HG02610 (cell line): ENCODE data around the gene TCAIM.

Experiments
- ATAC-seq: cut with Tn5 transposase; IDR thresholded peaks from one replicate; pipeline ENCODE4 v1.9.1; 2021; ENCODE audit warnings: mild to moderate bottlenecking, moderate library complexity; ENCODE audit not compliant: unreplicated experiment

TCAIM gene

DNA sequence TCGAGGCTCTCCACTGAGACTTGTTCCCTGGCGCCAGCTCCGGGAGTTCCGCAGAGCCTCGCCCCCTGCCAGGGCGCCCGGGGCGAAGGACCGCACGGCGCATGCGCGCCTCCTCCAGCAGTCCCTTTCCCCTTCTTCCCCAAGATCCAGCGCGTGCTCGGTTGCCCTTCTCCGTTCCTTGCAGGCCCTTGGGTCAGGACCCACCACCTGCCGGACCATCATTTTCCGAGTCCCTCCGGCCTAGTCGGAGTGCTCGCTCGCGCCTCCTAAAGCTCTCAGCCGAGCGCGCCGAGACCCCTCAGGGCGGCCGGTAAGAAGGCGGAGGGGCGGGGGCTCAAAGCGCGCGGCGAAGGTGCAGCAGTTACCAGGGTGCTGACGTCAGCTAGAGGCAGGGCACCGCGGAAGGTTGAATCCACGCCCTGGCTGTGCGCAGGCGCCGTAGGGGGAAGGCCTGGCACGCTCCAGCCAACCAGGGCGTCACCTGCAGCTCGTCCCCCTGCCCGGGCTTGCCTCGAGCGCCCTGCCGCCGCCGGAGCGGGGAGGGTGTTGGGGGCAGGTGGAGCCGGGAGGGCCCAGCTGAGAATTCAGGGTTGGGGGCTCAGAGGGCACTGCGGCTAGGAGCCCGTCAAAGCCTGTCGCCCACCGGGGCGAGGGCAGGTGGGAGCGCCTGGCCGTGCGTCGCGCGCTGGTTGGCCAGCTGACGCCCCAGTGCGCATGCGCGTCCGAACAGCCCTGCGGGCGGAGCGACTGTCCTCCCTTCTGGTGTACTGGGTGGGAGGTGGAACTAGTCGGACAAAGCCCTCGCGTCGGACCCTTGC lies at the start of gene TCAIM:
TSS of gene TCAIM (plus strand) at position 757 of the 818 bp plus-strand sequence. CDS start 16,017 bp downstream, outside the sequence.
- ATAC-seq: peak; percentile 92

- no peak for ATAC-seq
Observed at GRCh38 chr3:44289882-44290462, 48.6 kb upstream of the TCAIM start.

DNA sequence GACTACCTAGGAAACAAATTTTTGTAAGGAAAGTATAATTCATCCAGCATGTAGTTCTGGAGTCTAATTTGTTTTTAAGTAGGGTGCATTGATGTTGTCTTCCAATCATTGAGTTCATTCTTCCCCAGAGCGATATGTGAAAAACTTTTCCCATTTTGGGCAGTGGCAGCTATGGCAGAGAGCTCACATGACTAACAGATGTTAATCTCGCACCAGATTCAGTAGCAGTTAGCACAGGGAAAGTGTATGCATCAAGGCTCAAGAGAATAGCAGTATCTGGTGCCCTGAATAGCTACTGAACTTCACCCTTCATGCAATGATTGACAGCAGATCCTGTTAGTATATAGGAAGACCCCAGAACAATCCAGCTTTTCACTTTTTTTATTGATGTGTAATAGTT lies 46.3 kb upstream of the TCAIM start:
- ATAC-seq: no peak

- no peak for ATAC-seq
Observed at GRCh38 chr3:44292947-44293346, 45.6 kb upstream of the TCAIM start.

GRCh38 chr3:44297255-44297654 lies 41.3 kb upstream of the TCAIM start:
- ATAC-seq: no peak

DNA sequence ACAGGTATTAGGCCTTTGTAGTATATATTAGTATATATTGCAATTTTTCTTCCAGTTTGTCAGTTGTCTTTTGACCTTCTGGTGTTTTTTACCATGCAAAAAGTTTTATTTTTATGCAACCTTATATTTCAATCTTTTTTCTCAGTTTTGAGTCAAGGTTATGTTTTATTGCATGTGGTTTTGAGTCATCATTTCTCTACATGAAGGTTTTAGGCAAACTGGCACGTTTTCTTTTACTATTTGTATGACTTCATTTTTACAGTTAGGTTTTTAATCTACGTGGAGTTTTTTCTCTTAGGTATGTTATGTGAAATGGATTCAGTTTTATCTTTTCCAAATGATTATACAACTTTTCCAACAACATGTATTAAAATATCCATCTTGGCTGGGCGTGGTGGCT lies 36.8 kb upstream of the TCAIM start:
- no peak for ATAC-seq

- ATAC-seq: no peak
Observed at GRCh38 chr3:44309500-44309899, 29.1 kb upstream of the TCAIM start.

- ATAC-seq: no peak
Observed at GRCh38 chr3:44318891-44319311, 19.7 kb upstream of the TCAIM start.

- no peak for ATAC-seq
Observed at GRCh38 chr3:44321335-44321734, 17.2 kb upstream of the TCAIM start.

- no peak for ATAC-seq
Observed at GRCh38 chr3:44323341-44323955, 15.1 kb upstream of the TCAIM start.

DNA sequence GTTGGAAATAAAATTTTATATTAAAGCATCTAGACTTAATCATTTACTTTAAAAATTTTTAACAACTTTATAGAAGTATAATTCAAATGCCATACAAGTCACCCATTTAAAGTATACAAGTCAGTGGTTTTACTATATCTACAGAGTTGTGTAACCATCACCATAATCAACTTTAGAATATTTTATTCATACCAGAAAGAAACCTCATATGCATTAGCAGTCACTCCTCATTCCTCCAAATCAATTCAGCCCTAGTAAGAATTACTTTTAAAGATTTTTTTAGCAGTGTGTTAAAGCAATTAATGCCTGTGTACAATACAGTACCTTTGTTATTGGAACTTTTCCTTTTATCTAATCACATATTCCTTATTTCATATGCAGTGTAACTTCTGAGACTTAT lies 14.0 kb upstream of the TCAIM start:
- no peak for ATAC-seq

DNA sequence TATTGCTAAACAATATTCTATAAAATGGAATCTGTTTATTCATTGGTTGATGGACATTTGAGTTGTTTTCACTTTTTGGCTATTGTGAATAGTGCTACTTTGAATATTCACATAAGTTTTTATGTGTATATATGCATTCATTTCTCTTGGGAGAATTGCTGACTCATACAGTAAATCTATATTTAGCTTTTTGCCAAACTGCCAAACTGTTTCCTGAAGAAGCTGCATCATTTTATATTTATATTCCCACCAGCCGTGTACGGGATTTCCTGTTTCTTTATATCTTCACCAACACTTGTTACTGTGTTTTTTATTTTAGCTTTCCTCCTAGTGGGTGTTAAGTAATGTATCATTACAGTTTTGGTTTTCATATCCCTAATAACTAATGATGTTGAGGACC lies 12.5 kb upstream of the TCAIM start:
- no peak for ATAC-seq

DNA sequence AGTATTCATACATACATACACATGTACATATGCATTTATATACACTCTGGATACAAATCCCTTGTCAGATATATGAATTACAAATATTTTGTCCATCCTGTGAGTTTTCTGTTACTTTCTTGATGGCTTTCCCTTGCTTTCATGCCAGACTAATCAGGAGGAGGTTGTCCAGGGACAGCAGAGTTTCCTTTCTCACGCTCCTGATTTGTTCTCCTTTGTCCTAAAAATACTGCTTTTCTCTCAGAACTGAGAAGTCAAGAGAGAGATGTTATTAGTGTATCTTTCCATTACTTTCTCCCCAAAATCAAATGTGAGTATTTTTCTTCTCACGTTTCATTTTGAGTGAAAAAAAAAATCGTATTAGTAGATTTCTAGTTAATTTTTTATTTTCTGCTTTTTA lies 12.1 kb upstream of the TCAIM start:
- no peak for ATAC-seq

DNA sequence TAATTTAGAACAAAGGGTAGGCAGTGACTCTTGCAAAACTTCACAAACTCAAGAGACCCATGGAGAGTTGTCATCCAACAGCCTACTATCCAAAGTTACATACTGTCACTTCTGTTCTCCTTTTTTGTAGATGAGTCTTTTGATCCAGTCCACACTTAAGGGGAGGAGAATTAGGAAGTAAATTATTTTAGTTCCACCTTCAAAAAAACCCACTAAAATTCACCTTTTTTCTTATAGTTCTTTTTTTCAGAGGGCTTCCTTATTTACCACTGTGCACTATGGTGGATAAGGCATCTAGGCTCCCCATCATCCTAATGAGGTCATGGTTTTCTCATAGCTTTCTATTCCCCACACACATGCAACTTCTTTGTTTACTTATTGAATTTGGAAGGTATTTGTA lies 8.6 kb upstream of the TCAIM start:
- ATAC-seq: no peak

- no peak for ATAC-seq
Observed at GRCh38 chr3:44330444-44330843, 8.1 kb upstream of the TCAIM start.

- ATAC-seq: no peak
Observed at GRCh38 chr3:44334326-44334725, 4.2 kb upstream of the TCAIM start.

GRCh38 chr3:44337248-44337785 lies 1.2 kb upstream of the TCAIM start:
- no peak for ATAC-seq

GRCh38 chr3:44338828-44339127 lies 212 bp downstream of the TCAIM start:
- ATAC-seq: no peak

GRCh38 chr3:44339181-44340057 lies 853 bp downstream of the TCAIM start:
- ATAC-seq: no peak

- no peak for ATAC-seq
Observed at GRCh38 chr3:44340058-44340395, 1.5 kb downstream of the TCAIM start.

DNA sequence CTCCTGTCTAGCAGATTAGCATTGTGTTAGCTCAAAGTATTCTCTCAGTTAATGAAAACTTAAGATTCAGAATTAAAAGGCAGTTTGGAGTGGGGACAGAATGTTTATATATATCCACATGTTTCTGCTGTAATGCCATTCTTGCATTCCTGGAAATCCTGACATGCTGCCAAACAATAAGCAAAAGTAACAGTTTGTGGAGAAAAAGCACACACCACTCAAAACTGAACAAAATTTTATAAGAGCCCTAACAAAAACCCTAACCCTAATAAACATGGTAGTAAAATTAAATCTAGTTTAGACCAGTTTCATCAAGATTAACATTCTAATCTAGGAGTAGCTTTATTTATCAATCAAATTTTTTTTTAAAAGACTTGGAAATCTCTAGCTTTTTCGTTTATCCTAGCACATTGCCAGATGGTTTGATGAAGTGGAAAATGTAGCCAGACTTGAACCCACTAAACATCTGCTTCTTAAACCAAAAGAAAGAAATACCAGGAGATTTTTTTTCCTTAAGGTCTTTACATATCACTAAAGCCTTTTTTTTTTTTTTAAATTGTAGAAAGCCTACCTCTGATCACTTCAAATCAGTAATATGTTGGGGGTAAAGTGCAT lies 3.7 kb downstream of the TCAIM start:
- ATAC-seq: no peak
